Memory B cell (primary cell): Measurements from ENCODE around the gene INPP5F.
"Not testable (repeated sequence)": the region's sequence is repeated elsewhere in the genome, so short reads cannot be mapped to it uniquely, and the experiment has no call there.

ENCODE experiments used
- ATAC-seq: fragments of 150-1000 bp; cut with Tn5 transposase; 2 replicates; pipeline ENCODE4 v1.10.0; 2021; ENCODE audit warnings: low read depth, mild to moderate bottlenecking, moderate library complexity
- DNase-seq, 2 donors: peaks; one replicate each; pipeline ENCODE4 v3.0.0; 2022; ENCODE audit warnings: low spot score in 2 of 2
- H3K27ac Mint-ChIP-seq: one replicate; pipeline ENCODE4 v1.8.0; 2022; ENCODE audit warnings: mild to moderate bottlenecking, moderate library complexity, mixed read lengths
- H3K27me3 Mint-ChIP-seq: one replicate; pipeline ENCODE4 v1.8.0; 2022; ENCODE audit warnings: mixed read lengths
- H3K36me3 Mint-ChIP-seq: one replicate; pipeline ENCODE4 v1.8.0; 2022; ENCODE audit warnings: mild to moderate bottlenecking, mixed read lengths
- H3K4me1 Mint-ChIP-seq: one replicate; pipeline ENCODE4 v1.8.0; 2022; ENCODE audit warnings: mixed read lengths
- H3K4me3 Mint-ChIP-seq: one replicate; pipeline ENCODE4 v1.8.0; 2022; ENCODE audit warnings: mild to moderate bottlenecking, moderate library complexity, mixed read lengths
- H3K9me3 Mint-ChIP-seq: one replicate; pipeline ENCODE4 v1.8.0; 2022; ENCODE audit warnings: mixed read lengths

Gene INPP5F

GRCh38 chr10:119786117-119786769, 60.4 kb downstream of the INPP5F start:
- Mint-ChIP-seq H3K4me3 (no peak overlapping the region), H3K36me3 (peaks cover 17% of the 10 kb centered on the region), H3K9me3 (no peaks in the 10 kb centered on the region), H3K27ac (no peak overlapping the region), H3K4me1 (peaks cover 32% of the 10 kb centered on the region), H3K27me3 (no peaks in the 10 kb centered on the region)
- ATAC-seq: no peak
- no peak for DNase-seq

- not testable (repeated sequence) for H3K27ac Mint-ChIP-seq, H3K4me1 Mint-ChIP-seq, H3K9me3 Mint-ChIP-seq, DNase-seq, ATAC-seq, H3K27me3 Mint-ChIP-seq, H3K4me3 Mint-ChIP-seq
- H3K36me3 Mint-ChIP-seq: peaks cover 30% of the 10 kb centered on the region
Measured at GRCh38 chr10:119795101-119795500, 69.3 kb downstream of the INPP5F start.

GRCh38 chr10:119796039-119796438, 70.2 kb downstream of the INPP5F start:
- H3K4me1 Mint-ChIP-seq: peaks cover 2% of the 10 kb centered on the region
- H3K27ac Mint-ChIP-seq: peak overlapping the region; percentile 20
- H3K36me3 Mint-ChIP-seq: peaks cover 26% of the 10 kb centered on the region
- ATAC-seq (no peak), DNase-seq (no peak)
- no peak overlapping the region for H3K4me3 Mint-ChIP-seq
- H3K27me3 Mint-ChIP-seq: no peaks in the 10 kb centered on the region
- no peaks in the 10 kb centered on the region for H3K9me3 Mint-ChIP-seq

- no peak for ATAC-seq
- no peaks in the 10 kb centered on the region for H3K9me3 Mint-ChIP-seq
Measured at GRCh38 chr10:119801176-119801575, 75.3 kb downstream of the INPP5F start.

GRCh38 chr10:119801998-119802538, 76.2 kb downstream of the INPP5F start:
- H3K27me3 Mint-ChIP-seq: no peaks in the 10 kb centered on the region
- no peaks in the 10 kb centered on the region for H3K9me3 Mint-ChIP-seq
- peaks cover 21% of the 10 kb centered on the region for H3K36me3 Mint-ChIP-seq
- DNase-seq (no peak), ATAC-seq (no peak)
- no peak overlapping the region for H3K27ac Mint-ChIP-seq
- H3K4me1 Mint-ChIP-seq: peaks cover 9% of the 10 kb centered on the region
- no peak overlapping the region for H3K4me3 Mint-ChIP-seq

More at GRCh38 chr10:119801176-119801575, 75.3 kb downstream of the INPP5F start:
- Mint-ChIP-seq H3K27ac (peak overlapping the region; percentile 19), H3K4me3 (no peak overlapping the region), H3K4me1 (peaks cover 9% of the 10 kb centered on the region), H3K27me3 (no peaks in the 10 kb centered on the region), H3K36me3 (peaks cover 28% of the 10 kb centered on the region)
- no peak for DNase-seq

GRCh38 chr10:119803264-119803663, 77.4 kb downstream of the INPP5F start:
- DNase-seq: no peak
- no peak overlapping the region for H3K27ac Mint-ChIP-seq
- H3K9me3 Mint-ChIP-seq: no peaks in the 10 kb centered on the region
- H3K36me3 Mint-ChIP-seq: peaks cover 18% of the 10 kb centered on the region
- ATAC-seq: no peak
- no peaks in the 10 kb centered on the region for H3K27me3 Mint-ChIP-seq
- H3K4me3 Mint-ChIP-seq: no peak overlapping the region
- H3K4me1 Mint-ChIP-seq: peaks cover 9% of the 10 kb centered on the region

- no peaks in the 10 kb centered on the region for H3K27me3 Mint-ChIP-seq
- H3K9me3 Mint-ChIP-seq: no peaks in the 10 kb centered on the region
- no peak overlapping the region for H3K27ac Mint-ChIP-seq
- H3K4me1 Mint-ChIP-seq: peaks cover 9% of the 10 kb centered on the region
- H3K36me3 Mint-ChIP-seq: peaks cover 14% of the 10 kb centered on the region
- DNase-seq (no peak), ATAC-seq (no peak)
- no peak overlapping the region for H3K4me3 Mint-ChIP-seq
Measured at GRCh38 chr10:119805702-119806230, 79.9 kb downstream of the INPP5F start.

- H3K9me3 Mint-ChIP-seq: no peaks in the 10 kb centered on the region
- no peak overlapping the region for H3K27ac Mint-ChIP-seq
- peaks cover 5% of the 10 kb centered on the region for H3K4me1 Mint-ChIP-seq
- H3K4me3 Mint-ChIP-seq: no peak overlapping the region
- no peak for DNase-seq
- peaks cover 14% of the 10 kb centered on the region for H3K36me3 Mint-ChIP-seq
- no peaks in the 10 kb centered on the region for H3K27me3 Mint-ChIP-seq
- ATAC-seq: no peak
Measured at GRCh38 chr10:119806334-119807130, 80.7 kb downstream of the INPP5F start.

- peaks cover 17% of the 10 kb centered on the region for H3K36me3 Mint-ChIP-seq
- no peak for ATAC-seq
- DNase-seq: no peak
Measured at GRCh38 chr10:119807960-119808697, 82.3 kb downstream of the INPP5F start.

GRCh38 chr10:119811122-119811521, 85.3 kb downstream of the INPP5F start:
- H3K27ac Mint-ChIP-seq: no peak overlapping the region
- H3K4me3 Mint-ChIP-seq: no peak overlapping the region
- peaks cover 5% of the 10 kb centered on the region for H3K4me1 Mint-ChIP-seq
- H3K27me3 Mint-ChIP-seq: no peaks in the 10 kb centered on the region
- peaks cover 13% of the 10 kb centered on the region for H3K36me3 Mint-ChIP-seq
- no peak for DNase-seq
- no peaks in the 10 kb centered on the region for H3K9me3 Mint-ChIP-seq
- no peak for ATAC-seq

More at GRCh38 chr10:119807960-119808697, 82.3 kb downstream of the INPP5F start:
- Mint-ChIP-seq H3K4me3 (no peak overlapping the region), H3K9me3 (no peaks in the 10 kb centered on the region), H3K27ac (no peak overlapping the region), H3K4me1 (no peaks in the 10 kb centered on the region), H3K27me3 (no peaks in the 10 kb centered on the region)

- Mint-ChIP-seq H3K4me3 (no peak overlapping the region), H3K4me1 (peaks cover 5% of the 10 kb centered on the region), H3K36me3 (peaks cover 22% of the 10 kb centered on the region), H3K27me3 (no peaks in the 10 kb centered on the region), H3K27ac (no peak overlapping the region), H3K9me3 (no peaks in the 10 kb centered on the region)
- DNase-seq (no peak), ATAC-seq (no peak)
Measured at GRCh38 chr10:119812684-119813083, 86.8 kb downstream of the INPP5F start.

GRCh38 chr10:119815671-119816070, 89.8 kb downstream of the INPP5F start:
- peak overlapping the region; percentile 67 for H3K27ac Mint-ChIP-seq
- no peaks in the 10 kb centered on the region for H3K9me3 Mint-ChIP-seq
- H3K4me1 Mint-ChIP-seq: peaks cover 5% of the 10 kb centered on the region
- peaks cover 22% of the 10 kb centered on the region for H3K36me3 Mint-ChIP-seq
- DNase-seq (no peak), ATAC-seq (no peak)
- H3K27me3 Mint-ChIP-seq: no peaks in the 10 kb centered on the region
- H3K4me3 Mint-ChIP-seq: no peak overlapping the region

GRCh38 chr10:119817991-119818888, 92.4 kb downstream of the INPP5F start:
- Mint-ChIP-seq H3K36me3 (peaks cover 22% of the 10 kb centered on the region), H3K4me3 (no peak overlapping the region), H3K4me1 (peaks cover 5% of the 10 kb centered on the region), H3K27me3 (no peaks in the 10 kb centered on the region), H3K9me3 (no peaks in the 10 kb centered on the region), H3K27ac (no peak overlapping the region)
- peak; percentile 31 for ATAC-seq
- DNase-seq: peak in 1 of 2 donors; percentile 4
